IMR-90 (cell line): ENCODE data around the gene COX19. TPM values are rescaled to one million over a fixed set of nuclear protein-coding genes. Genes with fewer than 3 reads are reported as not detected.

Experiments
- ATAC-seq: fragments of 200-7000 bp; cut with Tn5 transposase; 2 replicates; pipeline ENCODE4 v1.9.1; 2020; ENCODE audit warnings: low read depth, mild to moderate bottlenecking, moderate library complexity
- BruUV-seq: library from RNA; stranded (reverse); fragments of 400-500 nt; replicated peaks from 2 replicates; lab custom pipeline; 2021; lab: Mats Ljungman, UMichigan
- CTCF ChIA-PET: fragments of 300-600 bp; formaldehyde crosslinking; extraction: SDS; loops from one replicate; lab custom pipeline; 2021; ENCODE audit warnings: antibody characterized with exemption; lab: Yijun Ruan, JAX
- POLR2A ChIA-PET: fragments of 300-600 bp; sonication (Branson Sonifier 250); formaldehyde crosslinking; loops from one replicate; lab custom pipeline; 2022; ENCODE audit warnings: antibody characterized with exemption; ENCODE audit not compliant: unreplicated experiment; lab: Charles Lee
- DNase-seq: peaks from one replicate; pipeline ENCODE4 v3.0.0; 2013
- H2AFZ ChIP-seq: replicated peaks from 2 replicates; pipeline ENCODE3; 2013; ENCODE audit warnings: low read length, mild to moderate bottlenecking; ENCODE audit not compliant: poor library complexity
- H2AK5ac ChIP-seq: 2 replicates; pipeline ENCODE4 v1.6.1; 2013; ENCODE audit warnings: low read depth, low read length, inconsistent platforms
- H2AK9ac ChIP-seq: replicated peaks from 2 replicates; pipeline ENCODE3; 2013; ENCODE audit warnings: mild to moderate bottlenecking, low read depth, low read length, moderate library complexity; ENCODE audit not compliant: poor library complexity
- H2BK120ac ChIP-seq: 2 replicates; pipeline ENCODE4 v1.6.1; 2013; ENCODE audit warnings: low read depth, low read length, inconsistent platforms
- H2BK15ac ChIP-seq: 3 replicates; pipeline ENCODE4 v1.6.1; 2013; ENCODE audit warnings: low read depth, low read length, inconsistent platforms
- H2BK20ac ChIP-seq: 2 replicates; pipeline ENCODE4 v1.6.1; 2013; ENCODE audit warnings: low read depth, mild to moderate bottlenecking, inconsistent platforms, low read length, moderate library complexity
- H2BK5ac ChIP-seq: 2 replicates; pipeline ENCODE4 v1.6.1; 2013; ENCODE audit warnings: mild to moderate bottlenecking, low read depth, low read length, inconsistent platforms; ENCODE audit not compliant: poor library complexity, severe bottlenecking
- H3K14ac ChIP-seq: replicated peaks from 2 replicates; pipeline ENCODE4 v1.6.1; 2013; ENCODE audit warnings: low read depth, low read length, inconsistent platforms
- H3K18ac ChIP-seq: 2 replicates; pipeline ENCODE4 v1.6.1; 2013; ENCODE audit warnings: low read depth, low read length, control low read depth
- H3K23ac ChIP-seq: 2 replicates; pipeline ENCODE4 v1.6.1; 2013; ENCODE audit warnings: low read depth, low read length, inconsistent platforms
- H3K27ac ChIP-seq: 2 replicates; pipeline ENCODE4 v1.5.1; 2013; ENCODE audit warnings: mild to moderate bottlenecking, control low read depth, low read length; ENCODE audit not compliant: insufficient read depth
- H3K27me3 ChIP-seq: 2 replicates; pipeline ENCODE4 v1.6.1; 2013; ENCODE audit warnings: low read length; ENCODE audit not compliant: control insufficient read depth, insufficient read depth
- H3K36me3 ChIP-seq: 2 replicates; pipeline ENCODE4 v1.6.1; 2013; ENCODE audit warnings: low read length, mixed read lengths; ENCODE audit not compliant: control insufficient read depth, insufficient read depth
- H3K4ac ChIP-seq: 2 replicates; pipeline ENCODE4 v1.6.1; 2013; ENCODE audit warnings: low read depth, low read length, inconsistent platforms
- H3K4me1 ChIP-seq: 2 replicates; pipeline ENCODE4 v1.6.1; 2013; ENCODE audit warnings: low read length, mixed read lengths; ENCODE audit not compliant: control insufficient read depth, insufficient read depth
- H3K4me2 ChIP-seq: 2 replicates; pipeline ENCODE4 v1.6.1; 2013; ENCODE audit warnings: low read depth, mild to moderate bottlenecking, control low read depth, low read length, moderate library complexity
- H3K4me3 ChIP-seq: 2 replicates; pipeline ENCODE4 v1.5.1; 2013; ENCODE audit warnings: low read depth, mild to moderate bottlenecking, control low read depth, low read length, moderate library complexity; ENCODE audit not compliant: insufficient read depth
- H3K56ac ChIP-seq: 2 replicates; pipeline ENCODE4 v1.6.1; 2013; ENCODE audit warnings: low read length, inconsistent platforms; ENCODE audit not compliant: insufficient read depth; ENCODE audit errors: extremely low read depth
- H3K79me1 ChIP-seq, 2 experiments: 2 replicates each; pipeline ENCODE4 v1.6.1; 2013; ENCODE audit warnings: low read length in 2 of 2, inconsistent platforms in 1 of 2, low read depth in 1 of 2
- H3K9ac ChIP-seq: 2 replicates; pipeline ENCODE4 v1.6.1; 2013; ENCODE audit warnings: low read depth, low read length, control low read depth
- H3K9me1 ChIP-seq: 2 replicates; pipeline ENCODE4 v1.6.1; 2013; ENCODE audit warnings: low read length, inconsistent platforms; ENCODE audit not compliant: insufficient read depth
- H3K9me3 ChIP-seq: 2 replicates; pipeline ENCODE4 v1.6.1; 2013; ENCODE audit warnings: low read length; ENCODE audit not compliant: control insufficient read depth, insufficient read depth
- H4K20me1 ChIP-seq: 2 replicates; pipeline ENCODE4 v1.6.1; 2013; ENCODE audit warnings: low read length, inconsistent platforms; ENCODE audit not compliant: insufficient read depth
- H4K5ac ChIP-seq: 2 replicates; pipeline ENCODE4 v1.6.1; 2013; ENCODE audit warnings: mild to moderate bottlenecking, low read depth, low read length, control low read depth
- H4K8ac ChIP-seq, 2 experiments: 2 replicates each; pipeline ENCODE4 v1.6.1; 2013; ENCODE audit warnings: low read depth in 2 of 2, low read length in 2 of 2, control low read depth in 1 of 2, inconsistent platforms in 1 of 2
- H4K91ac ChIP-seq: 2 replicates; pipeline ENCODE4 v1.6.1; 2013; ENCODE audit warnings: low read depth, low read length, inconsistent platforms; ENCODE audit not compliant: insufficient read depth
- CHD1 ChIP-seq: IDR thresholded peaks from 2 replicates; pipeline ENCODE4 v1.6.1; 2012; ENCODE audit warnings: low read depth, low read length, improper control_type of control experiment
- FOS ChIP-seq: fragments of 150-350 bp; IDR thresholded peaks from 2 replicates; pipeline ENCODE4 v1.6.1; 2016; ENCODE audit warnings: low read depth, low read length
- MXI1 ChIP-seq: IDR thresholded peaks from 2 replicates; pipeline ENCODE4 v1.6.1; 2012; ENCODE audit warnings: low read depth, mild to moderate bottlenecking, low read length, moderate library complexity, borderline replicate concordance
- NFE2L2 ChIP-seq: fragments of 150-350 bp; IDR thresholded peaks from 2 replicates; pipeline ENCODE4 v1.6.1; 2016; ENCODE audit warnings: low read depth, mild to moderate bottlenecking, low read length
- POLR2A ChIP-seq: IDR thresholded peaks from 2 replicates; pipeline ENCODE4 v1.6.1; 2012; ENCODE audit warnings: mild to moderate bottlenecking, low read depth, low read length
- RAD21 ChIP-seq: IDR thresholded peaks from 2 replicates; pipeline ENCODE4 v1.6.1; 2012; ENCODE audit warnings: low read length, improper control_type of control experiment
- RCOR1 ChIP-seq: IDR thresholded peaks from 2 replicates; pipeline ENCODE4 v1.6.1; 2012; ENCODE audit warnings: mild to moderate bottlenecking, low read length, improper control_type of control experiment; ENCODE audit not compliant: insufficient replicate concordance
- WGBS, 2 experiments: methylation state at CpG; one replicate each; pipeline versions ENCODE4 v1.1.5 to v1.1.7; 2013; ENCODE audit warnings: missing lambda C conversion rate in 2 of 2; ENCODE audit not compliant: insufficient read length in 1 of 2; ENCODE audit errors: extremely low coverage in 2 of 2; 5-methylcytosine and 5-hydroxymethylcytosine counted together
- dilution Hi-C: fragments of 300-500 bp; cut with HindIII; formaldehyde crosslinking; loops from one replicate; pipeline ENCODE4 v1.14.3; 2018; ENCODE audit warnings: low sequenced_read_pairs; ENCODE audit not compliant: unreplicated experiment
- in situ Hi-C: fragments of 300-500 bp; cut with MboI; formaldehyde crosslinking; loops from 3 replicates; pipeline ENCODE4 v1.14.3; 2019; ENCODE audit warnings: low sequenced_read_pairs, inconsistent platforms, mixed read lengths
- intact Hi-C: fragments of 100-400 bp; cut with micrococcal nuclease; formaldehyde crosslinking; loops from 2 replicates; pipeline ENCODE4 v1.10.0; 2022
- polyA plus RNA-seq, 3 experiments: library from polyadenylated mRNA; depleted of rRNA; stranded (reverse); fragments of >200 nt; gene quantifications; 2 replicates each; pipeline ENCODE4 v1.2.3, GENCODE V29; 2012; ENCODE audit warnings: low replicate concordance in 1 of 3
- total RNA-seq: library from RNA; depleted of rRNA; stranded (reverse); fragments of >200 nt; gene quantifications from 2 replicates; pipeline ENCODE4 v1.2.3, GENCODE V29; 2012

COX19 gene
- total and polyA plus RNA-seq, 2 of the 4 experiments (the other 2 are of a cell fraction) = 3.9 to 7.3 TPM

GRCh38 chr7:977326-978048, 2.1 kb upstream of the COX19 start:
- Histone ChIP-seq H3K27me3 (no peaks in the 10 kb centered on the region; the same call in 1 of the 2 replicates), H4K8ac (no peak overlapping the region), H4K91ac (no peak overlapping the region), H3K56ac (no peak overlapping the region), H2AFZ (no peak overlapping the region), H3K9ac (no peak overlapping the region), H3K36me3 (no peaks in the 10 kb centered on the region), H3K9me1 (no peaks in the 10 kb centered on the region; the same call in 1 of the 2 replicates), H3K14ac (no peak overlapping the region), H2AK5ac (no peak overlapping the region), H3K9me3 (no peaks in the 10 kb centered on the region), H2AK9ac (no peak overlapping the region), H2BK20ac (no peak overlapping the region), H3K4me2 (no peak overlapping the region), H3K79me1 (peaks cover 5 to 25% of the 10 kb centered on the region in 2 experiments; a peak in 3 of 4 replicates), H4K5ac (no peak overlapping the region), H3K18ac (no peak overlapping the region), H3K27ac (no peak overlapping the region), H2BK120ac (no peak overlapping the region), H3K4me1 (peaks cover 4% of the 10 kb centered on the region), H3K23ac (no peak overlapping the region), H3K4me3 (no peak overlapping the region), H2BK5ac (no peak overlapping the region), H2BK15ac (no peak overlapping the region), H4K20me1 (peaks cover 27% of the 10 kb centered on the region), H3K4ac (no peak overlapping the region)
- no peak for TF ChIP-seq FOS
- no peak for TF ChIP-seq NFE2L2
- no peak for TF ChIP-seq POLR2A
- TF ChIP-seq CHD1 = no peak
- TF ChIP-seq RCOR1 = no peak
- no peak for TF ChIP-seq RAD21
- TF ChIP-seq MXI1 = no peak
- DNase-seq (peak; percentile 46), ATAC-seq (no peak)
- ChIA-PET CTCF (interaction anchor here (1.3 kb wide), 1 partner anchor 15 kb away, joined by 5 read pairs; no protein-coding TSS in a partner anchor), POLR2A (no interaction called here)
- 68% methylated on average over 7 of the region's 19 CpGs; no CpG with 5 or more reads in 1 of the 2 experiments for WGBS, 2 experiments
- intact Hi-C loops (no loop called here), in situ Hi-C loops (no loop called here), dilution Hi-C loops (no loop called here)
- no TSS peak for BruUV-seq
